ENCODE results near the gene OR4N2.

OR4N2 gene

DNA sequence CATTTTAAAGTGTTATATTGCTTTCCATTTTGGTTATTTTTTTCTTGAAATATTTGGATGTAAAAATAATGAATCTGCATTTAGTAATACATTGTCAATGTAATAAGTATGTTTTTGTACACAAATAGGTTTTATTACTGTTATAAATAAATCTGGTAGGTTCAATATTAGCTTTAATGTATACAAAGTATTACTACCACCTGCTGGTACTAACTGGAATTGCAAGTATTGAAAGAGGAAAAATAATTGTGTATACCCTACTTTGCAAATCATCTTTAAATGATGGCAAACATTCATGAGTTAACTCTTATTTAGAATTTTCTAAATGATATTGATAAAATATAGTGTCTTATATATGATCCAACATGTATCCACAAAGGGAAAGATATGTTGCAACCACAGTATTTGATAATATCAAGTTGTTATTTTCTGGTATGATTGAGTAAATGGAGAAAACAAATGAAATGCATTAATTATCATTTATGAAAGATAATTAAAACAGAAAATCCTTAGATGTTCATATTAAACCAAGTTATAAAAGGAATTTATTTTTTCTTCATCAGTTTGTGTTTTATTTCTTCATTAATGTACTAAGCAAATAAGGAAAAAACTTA, 74.6 kb downstream of the OR4N2 start:
- Histone ChIP-seq H3K9me3 (peaks cover 3% of the 10 kb centered on the region), H3K27me3 (ENCODE audit: low read depth) (no peaks in the 10 kb centered on the region)
- in situ Hi-C loops (cut with MboI; ENCODE audit: low sequenced_read_pairs): no loop called here

More for the DNA sequence above, 74.6 kb downstream of the OR4N2 start:
- H3K36me3 ChIP-seq (replicated peaks): no peaks in the 10 kb centered on the region
- DNase-seq (ENCODE audit: low spot score in 2 of 2): no peak
- no peak overlapping the region for H3K4me3 ChIP-seq
- no peaks in the 10 kb centered on the region for H3K4me1 ChIP-seq
